HG03064 (cell line): Measurements from ENCODE around the gene R3HDM1.

Source experiments
- ATAC-seq: cut with Tn5 transposase; IDR thresholded peaks from one replicate; pipeline ENCODE4 v1.9.1; 2021; ENCODE audit warnings: low read depth; ENCODE audit not compliant: unreplicated experiment

The R3HDM1 gene

DNA sequence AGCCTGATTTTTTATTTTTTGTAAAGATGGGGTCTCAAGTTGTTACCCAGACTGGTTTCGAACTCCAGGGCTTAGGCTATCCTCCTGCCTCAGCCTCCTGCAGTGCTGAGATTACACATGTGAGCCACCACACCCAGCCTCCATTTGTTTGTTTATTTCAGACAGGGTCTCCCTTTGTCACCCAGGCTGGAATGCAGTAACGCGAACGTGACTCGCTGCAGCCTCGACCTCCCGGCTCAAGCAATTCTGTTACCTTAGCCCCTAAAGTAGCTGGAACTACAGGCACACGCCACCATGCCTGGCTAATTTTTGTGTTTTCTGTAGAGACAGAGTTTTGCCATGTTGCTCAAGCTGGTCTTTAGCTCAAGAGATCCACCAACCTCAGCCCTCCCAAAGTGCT, 237.6 kb downstream of the R3HDM1 start:
- ATAC-seq: no peak

GRCh38 chr2:135773319-135773718, 242.0 kb downstream of the R3HDM1 start:
- ATAC-seq: no peak

DNA sequence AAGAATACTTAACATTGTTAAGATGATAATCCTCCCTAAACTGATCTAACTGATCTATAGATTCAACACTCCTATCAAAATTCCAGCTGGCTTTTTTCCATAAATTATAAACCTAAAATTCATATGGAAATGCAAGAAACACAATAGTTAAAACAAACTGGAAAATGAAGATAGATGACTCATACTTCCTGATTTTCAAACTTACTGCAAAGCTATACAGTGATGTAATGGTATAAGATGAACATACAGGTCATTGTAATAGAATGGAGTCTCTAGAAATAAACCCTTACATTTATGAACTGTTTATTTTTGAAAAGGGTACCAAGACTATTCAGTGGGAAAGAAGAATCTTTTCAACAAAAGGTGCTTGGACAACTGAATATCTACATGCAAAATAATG, 242.6 kb downstream of the R3HDM1 start:
- ATAC-seq: no peak
